Neuronal stem cell (in vitro differentiated cells): ENCODE measurements around the gene UMAD1.

Source experiments
- DNase-seq: peaks from one replicate; pipeline ENCODE4 v3.0.0-alpha.2; 2013; ENCODE audit warnings: low spot score
- H2AFZ ChIP-seq: one replicate; pipeline ENCODE4 v1.6.1; 2013; ENCODE audit warnings: mild to moderate bottlenecking, low read length, inconsistent platforms
- H2AK5ac ChIP-seq: 2 replicates; pipeline ENCODE4 v1.6.1; 2013; ENCODE audit warnings: low read depth, mild to moderate bottlenecking, inconsistent platforms, low read length, moderate library complexity, mixed read lengths
- H2BK120ac ChIP-seq: 2 replicates; pipeline ENCODE4 v1.6.1; 2013; ENCODE audit warnings: low read depth, mild to moderate bottlenecking, inconsistent platforms, low read length, moderate library complexity, mixed read lengths
- H2BK12ac ChIP-seq: one replicate; pipeline ENCODE4 v1.6.1; 2013; ENCODE audit warnings: low read length, inconsistent platforms
- H2BK15ac ChIP-seq: 2 replicates; pipeline ENCODE4 v1.6.1; 2013; ENCODE audit warnings: mild to moderate bottlenecking, low read length, inconsistent platforms, mixed read lengths
- H2BK5ac ChIP-seq: one replicate; pipeline ENCODE4 v1.6.1; 2013; ENCODE audit warnings: inconsistent platforms, mild to moderate bottlenecking, low read length, moderate library complexity
- H3K14ac ChIP-seq: one replicate; pipeline ENCODE4 v1.6.1; 2013; ENCODE audit warnings: low read length, inconsistent platforms
- H3K18ac ChIP-seq: 2 replicates; pipeline ENCODE4 v1.6.1; 2013; ENCODE audit warnings: low read length, inconsistent platforms
- H3K23ac ChIP-seq: 2 replicates; pipeline ENCODE4 v1.6.1; 2013; ENCODE audit warnings: low read depth, mild to moderate bottlenecking, mixed read lengths, low read length, inconsistent platforms; ENCODE audit not compliant: poor library complexity
- H3K27ac ChIP-seq: replicated peaks from 3 replicates; pipeline ENCODE4 v1.5.1; 2013; ENCODE audit warnings: low read length, inconsistent platforms
- H3K27me3 ChIP-seq, 3 experiments: 2 replicates each; pipeline ENCODE4 v1.6.1; 2013; ENCODE audit warnings: low read length in 3 of 3, mild to moderate bottlenecking in 2 of 3, inconsistent platforms in 1 of 3, low read depth in 1 of 3, mixed read lengths in 1 of 3, moderate library complexity in 1 of 3; ENCODE audit not compliant: control insufficient read depth in 3 of 3, insufficient read depth in 3 of 3
- H3K36me3 ChIP-seq, 2 donors: replicated peaks in 1 of 2; 2 replicates each; pipeline ENCODE4 v1.6.1; 2013; ENCODE audit warnings: low read length in 2 of 2; ENCODE audit not compliant: control insufficient read depth in 2 of 2, insufficient read depth in 2 of 2
- H3K4ac ChIP-seq: 2 replicates; pipeline ENCODE4 v1.6.1; 2013; ENCODE audit warnings: inconsistent platforms, mild to moderate bottlenecking, low read length, moderate library complexity
- H3K4me1 ChIP-seq, 2 donors: 1 replicate in 1 of 2; 2 replicates in 1 of 2; pipeline ENCODE4 v1.6.1; 2013; ENCODE audit warnings: low read length in 2 of 2, low read depth in 1 of 2; ENCODE audit not compliant: control insufficient read depth in 2 of 2, insufficient read depth in 1 of 2
- H3K4me2 ChIP-seq: one replicate; pipeline ENCODE4 v1.6.1; 2013; ENCODE audit warnings: mild to moderate bottlenecking, low read length, inconsistent platforms; ENCODE audit not compliant: insufficient read depth, poor library complexity, severe bottlenecking
- H3K4me3 ChIP-seq, 2 donors: 2 replicates each; pipeline ENCODE4 v1.5.1; 2013; ENCODE audit warnings: low read length in 2 of 2, mild to moderate bottlenecking in 2 of 2, inconsistent platforms in 1 of 2, moderate library complexity in 1 of 2
- H3K79me1 ChIP-seq: one replicate; pipeline ENCODE4 v1.6.1; 2013; ENCODE audit warnings: low read depth, mild to moderate bottlenecking, inconsistent platforms, low read length, moderate library complexity
- H3K9ac ChIP-seq: one replicate; pipeline ENCODE4 v1.6.1; 2013; ENCODE audit warnings: mild to moderate bottlenecking, low read depth, low read length, inconsistent platforms; ENCODE audit not compliant: poor library complexity
- H3K9me3 ChIP-seq, 2 donors: replicated peaks in 1 of 2; 2 replicates each; pipeline versions ENCODE3 to v1.6.1; 2013; ENCODE audit warnings: low read length in 2 of 2, mild to moderate bottlenecking in 2 of 2, inconsistent platforms in 1 of 2, low read depth in 1 of 2, mixed read lengths in 1 of 2, moderate library complexity in 1 of 2; ENCODE audit not compliant: control insufficient read depth in 2 of 2, insufficient read depth in 1 of 2
- H4K8ac ChIP-seq: one replicate; pipeline ENCODE4 v1.6.1; 2013; ENCODE audit warnings: low read depth, mild to moderate bottlenecking, inconsistent platforms, low read length, moderate library complexity
- H4K91ac ChIP-seq: one replicate; pipeline ENCODE4 v1.6.1; 2013; ENCODE audit warnings: low read length, low read depth, mild to moderate bottlenecking, inconsistent platforms; ENCODE audit not compliant: poor library complexity
- WGBS, 2 donors: extraction: QIAGEN DNeasy Blood & Tissue Kit; methylation state at CpG; one replicate each; pipeline ENCODE4 v1.1.7; 2013; ENCODE audit warnings: missing lambda C conversion rate in 2 of 2, mixed read lengths in 1 of 2; ENCODE audit not compliant: insufficient read length in 2 of 2, insufficient replicate concordance in 1 of 2; ENCODE audit errors: extremely low coverage in 2 of 2; 5-methylcytosine and 5-hydroxymethylcytosine counted together

Gene UMAD1

DNA sequence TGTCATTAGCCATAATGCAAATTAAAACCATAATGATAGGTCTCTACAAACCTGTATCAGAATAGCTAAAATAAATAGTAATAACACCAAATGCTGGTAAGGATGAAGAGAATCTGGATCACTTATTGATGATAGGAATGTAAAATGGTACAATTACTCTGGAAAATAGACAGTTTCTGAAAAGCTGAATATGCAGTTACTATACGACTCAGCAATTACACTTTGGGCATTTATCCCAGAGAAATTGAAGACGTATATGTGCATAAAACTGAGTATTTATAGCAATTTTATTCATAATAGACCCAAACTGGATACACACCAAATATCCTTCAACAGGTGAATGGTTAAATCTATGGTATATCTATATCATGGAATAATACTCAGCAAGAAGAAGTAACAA is 69.9 kb downstream of the UMAD1 start:
- WGBS, 2 donors: no CpG with 5 or more reads among the region's 2 CpGs

DNA sequence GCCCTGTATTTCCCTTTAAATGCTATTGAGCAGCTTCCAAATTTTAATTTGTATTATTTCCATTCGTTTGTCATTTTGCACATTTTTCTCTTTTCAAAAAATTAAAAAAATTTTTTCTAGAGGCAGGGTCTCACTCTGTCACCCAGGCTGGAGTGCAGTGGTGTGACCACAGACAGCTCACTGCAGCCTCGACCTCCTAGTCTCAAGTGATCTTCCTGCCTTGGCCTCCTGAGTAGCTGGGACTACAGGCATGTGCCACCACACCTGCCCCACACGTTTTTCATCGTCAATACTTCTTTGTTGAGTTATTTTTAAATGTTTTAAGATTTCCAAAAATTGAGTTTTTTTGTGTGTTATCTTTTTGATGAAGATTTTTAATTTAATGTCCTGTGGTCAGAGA is 73.2 kb downstream of the UMAD1 start:
- WGBS, 2 donors: no CpG with 5 or more reads among the region's 4 CpGs
- no peak overlapping the region for H4K91ac ChIP-seq

More for the DNA sequence above, 69.9 kb downstream of the UMAD1 start:
- Histone ChIP-seq H3K4ac (no peak overlapping the region), H3K18ac (no peak overlapping the region), H3K9me3 (no peaks in the 10 kb centered on the region), H2AK5ac (no peak overlapping the region), H4K8ac (no peak overlapping the region), H2BK15ac (no peak overlapping the region), H3K36me3 (no peaks in the 10 kb centered on the region), H3K4me2 (no peak overlapping the region), H3K9ac (no peak overlapping the region), H2BK120ac (no peak overlapping the region), H3K79me1 (no peaks in the 10 kb centered on the region), H3K27me3 (no peaks in the 10 kb centered on the region), H2BK12ac (no peak overlapping the region), H3K14ac (no peak overlapping the region), H3K23ac (no peak overlapping the region), H3K27ac (no peak overlapping the region), H2AFZ (no peak overlapping the region), H2BK5ac (no peak overlapping the region), H3K4me1 (peaks cover 2 to 24% of the 10 kb centered on the region in 2 donors), H4K91ac (no peak overlapping the region), H3K4me3 (no peak overlapping the region)
- no peak for DNase-seq

DNA sequence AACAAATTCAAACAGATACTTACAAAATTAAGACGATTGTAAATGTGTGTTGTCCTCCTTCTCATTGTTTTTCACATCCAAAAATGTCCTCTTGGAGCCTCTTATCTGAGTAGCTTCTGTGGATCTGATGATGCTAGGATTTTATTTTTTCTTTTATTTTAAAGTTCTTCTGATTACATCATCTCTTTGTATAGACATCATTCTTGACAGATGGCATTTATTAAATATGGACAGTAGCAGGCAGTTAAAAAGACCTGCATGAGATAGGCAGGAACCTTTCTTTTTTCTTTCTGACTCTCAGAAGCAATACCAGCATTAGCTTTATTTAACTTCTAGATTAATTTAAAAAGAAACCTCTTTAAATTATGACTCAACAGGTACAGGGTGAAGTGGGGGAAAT is 77.9 kb downstream of the UMAD1 start, which contains the start of gene RPA3:
RPA3 (minus strand) TSS at position 116 of the 400 bp plus-strand sequence. CDS start 78,189 bp downstream, outside the sequence.
- Histone ChIP-seq H2BK12ac (no peak within 1 kb of the TSS), H3K79me1 (no peaks in the 10 kb centered on the region), H3K4me3 (no peak within 1 kb of the TSS), H3K14ac (no peak within 1 kb of the TSS), H4K8ac (no peak within 1 kb of the TSS), H3K4me1 (peaks cover 1 to 3% of the 10 kb centered on the region in 2 donors), H3K4me2 (no peak within 1 kb of the TSS), H3K23ac (no peak within 1 kb of the TSS), H2BK5ac (no peak within 1 kb of the TSS), H2AK5ac (no peak within 1 kb of the TSS), H3K27ac (no peak within 1 kb of the TSS), H2BK120ac (no peak within 1 kb of the TSS), H4K91ac (no peak within 1 kb of the TSS), H3K4ac (no peak within 1 kb of the TSS), H3K18ac (no peak within 1 kb of the TSS), H2BK15ac (no peak within 1 kb of the TSS), H3K9me3 (no peaks in the 10 kb centered on the region), H3K9ac (no peak within 1 kb of the TSS), H3K36me3 (no peaks in the 10 kb centered on the region), H2AFZ (peak within 1 kb of the TSS; percentile 25), H3K27me3 (no peaks in the 10 kb centered on the region)
- WGBS, 2 donors: no CpG with 5 or more reads among the region's 1 CpG
- DNase-seq: no peak

More for the DNA sequence above, 73.2 kb downstream of the UMAD1 start:
- Histone ChIP-seq H3K4me2 (no peak overlapping the region), H2AFZ (no peak overlapping the region), H3K9ac (no peak overlapping the region), H3K4me1 (peaks cover 0 to 5% of the 10 kb centered on the region in 2 donors), H2BK15ac (no peak overlapping the region), H3K18ac (no peak overlapping the region), H2BK12ac (no peak overlapping the region), H2BK5ac (no peak overlapping the region), H2AK5ac (no peak overlapping the region), H3K14ac (no peak overlapping the region), H3K36me3 (no peaks in the 10 kb centered on the region), H3K4me3 (no peak overlapping the region), H3K23ac (no peak overlapping the region), H3K9me3 (no peaks in the 10 kb centered on the region), H4K8ac (no peak overlapping the region), H3K27ac (no peak overlapping the region), H3K4ac (no peak overlapping the region), H2BK120ac (no peak overlapping the region), H3K79me1 (no peaks in the 10 kb centered on the region), H3K27me3 (no peaks in the 10 kb centered on the region)
- no peak for DNase-seq

DNA sequence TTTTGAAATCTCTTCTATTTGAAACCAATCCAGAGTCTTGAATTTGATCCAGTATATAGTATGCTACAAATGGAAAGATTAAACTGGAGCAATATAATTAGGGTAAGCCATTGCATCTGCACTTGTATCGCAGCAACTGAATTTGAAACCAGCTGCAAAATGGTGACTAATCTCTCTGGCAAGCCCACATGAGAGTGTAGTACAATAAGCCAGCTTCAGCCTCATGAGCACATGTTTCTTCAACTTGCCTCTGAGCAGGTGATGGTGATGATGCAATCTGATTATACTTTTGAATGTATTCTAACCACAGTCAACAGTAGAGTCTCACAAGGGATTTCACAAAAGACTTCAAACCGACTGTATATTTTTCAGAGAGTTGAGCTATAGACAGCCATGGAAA is 78.7 kb downstream of the UMAD1 start:
- H3K27me3 ChIP-seq: no peaks in the 10 kb centered on the region
- DNase-seq: no peak
- no peak overlapping the region for H3K27ac ChIP-seq
- no peak overlapping the region for H2BK120ac ChIP-seq
- H3K23ac ChIP-seq: no peak overlapping the region
- no peak overlapping the region for H3K14ac ChIP-seq
- H3K4me1 ChIP-seq: peaks cover 1 to 3% of the 10 kb centered on the region in 2 donors
- H3K36me3 ChIP-seq: no peaks in the 10 kb centered on the region
- H3K79me1 ChIP-seq: no peaks in the 10 kb centered on the region
- H3K9me3 ChIP-seq: no peaks in the 10 kb centered on the region
- H4K8ac ChIP-seq: no peak overlapping the region
- H2AK5ac ChIP-seq: no peak overlapping the region
- H2BK15ac ChIP-seq: no peak overlapping the region
- H2AFZ ChIP-seq: peak overlapping the region; percentile 25
- no peak overlapping the region for H3K18ac ChIP-seq
- H2BK12ac ChIP-seq: no peak overlapping the region
- H3K4ac ChIP-seq: no peak overlapping the region
- H3K4me2 ChIP-seq: no peak overlapping the region
- H3K4me3 ChIP-seq: no peak overlapping the region
- WGBS, 2 donors: no CpG with 5 or more reads among the region's 2 CpGs
- H4K91ac ChIP-seq: no peak overlapping the region
- no peak overlapping the region for H2BK5ac ChIP-seq
- H3K9ac ChIP-seq: no peak overlapping the region
